Colonic mucosa (tissue), 4 donors: Measurements from ENCODE around the gene KDM4F. TPM values are rescaled to one million over a fixed set of nuclear protein-coding genes. Genes with fewer than 3 reads are reported as not detected.

ENCODE experiments used
- DNase-seq: peaks from one replicate; pipeline ENCODE4 v3.0.0-alpha.2; 2020
- H3K27ac ChIP-seq: fragments of 200-600 bp; one replicate; pipeline ENCODE4 v1.8.0; 2021
- H3K27me3 ChIP-seq: fragments of 200-600 bp; one replicate; pipeline ENCODE4 v1.8.0; 2021
- H3K36me3 ChIP-seq: fragments of 200-600 bp; one replicate; pipeline ENCODE4 v1.8.0; 2021
- H3K4me1 ChIP-seq: fragments of 200-600 bp; one replicate; pipeline ENCODE4 v1.8.0; 2021; ENCODE audit warnings: mild to moderate bottlenecking
- H3K4me3 ChIP-seq: fragments of 200-600 bp; one replicate; pipeline ENCODE4 v1.8.0; 2021
- H3K9ac ChIP-seq, 2 donors: one replicate each; pipeline ENCODE4 v1.7.0; 2013; ENCODE audit warnings: control low read depth in 2 of 2, low read depth in 2 of 2, low read length in 2 of 2
- H3K9me3 ChIP-seq: fragments of 200-600 bp; one replicate; pipeline ENCODE4 v1.8.0; 2021
- intact Hi-C: fragments of 100-400 bp; cut with DNase I; formaldehyde crosslinking; loops from one replicate; pipeline ENCODE4 v1.14.1; 2022
- total RNA-seq, 2 donors: library from RNA; stranded (reverse); fragmentation: NEBNext Ultra II Directional in 1 of 2; extraction: Animal tissue kit (Norgen Biotek cat#: 25700) in 1 of 2; gene quantifications; one replicate each; pipeline ENCODE4 v1.2.1, GENCODE V29; 2021
- TF ChIP-seq, protein P1 (sequence below): fragments of 200-600 bp; IDR thresholded peaks from one replicate; pipeline ENCODE4 v1.8.0; 2022; ENCODE audit warnings: antibody characterized with exemption, mild to moderate bottlenecking
- donor health status: healthy.
- donor health status: DM: no; HTN: no; CAD: no.
- donor health status: DM: no; HTN: no; CAD: no.

KDM4F gene
- total RNA-seq, 2 donors from 2014 or later, result not detected

DNA sequence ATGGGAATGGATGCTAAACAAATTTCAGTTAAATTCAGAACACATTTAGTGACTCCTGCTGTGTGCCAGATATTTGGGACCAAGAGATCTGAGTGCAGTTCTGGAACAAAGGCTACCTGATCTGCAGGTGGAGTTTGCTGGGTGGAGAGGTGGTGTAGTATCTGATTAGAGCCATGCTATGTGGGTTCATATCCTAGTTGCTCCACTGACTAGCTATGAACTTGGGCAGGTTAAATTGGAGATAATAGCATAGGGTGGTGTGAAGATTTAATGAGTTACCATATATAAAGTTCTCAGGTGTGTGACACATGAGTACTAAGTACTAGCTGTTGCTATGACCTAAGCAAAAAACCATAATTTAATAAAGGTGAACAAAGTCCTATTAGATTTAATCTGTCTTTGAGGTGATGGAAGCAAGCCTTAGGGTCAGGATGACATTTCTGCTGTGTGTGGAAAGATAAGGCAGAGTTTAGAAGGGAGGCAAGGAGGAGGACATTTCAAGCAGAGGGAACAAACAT, 42.5 kb downstream of the KDM4F start:
- H3K27me3 ChIP-seq, result no peaks in the 10 kb centered on the region
- H3K9ac ChIP-seq, result peak overlapping the region in 1 of 2 donors; percentile 87
- peak overlapping the region; percentile 75 for H3K27ac ChIP-seq
- no peak overlapping the region for H3K4me3 ChIP-seq
- intact Hi-C loops, result no loop called here
- H3K36me3 ChIP-seq, result no peaks in the 10 kb centered on the region
- TF ChIP-seq, protein P1, sequence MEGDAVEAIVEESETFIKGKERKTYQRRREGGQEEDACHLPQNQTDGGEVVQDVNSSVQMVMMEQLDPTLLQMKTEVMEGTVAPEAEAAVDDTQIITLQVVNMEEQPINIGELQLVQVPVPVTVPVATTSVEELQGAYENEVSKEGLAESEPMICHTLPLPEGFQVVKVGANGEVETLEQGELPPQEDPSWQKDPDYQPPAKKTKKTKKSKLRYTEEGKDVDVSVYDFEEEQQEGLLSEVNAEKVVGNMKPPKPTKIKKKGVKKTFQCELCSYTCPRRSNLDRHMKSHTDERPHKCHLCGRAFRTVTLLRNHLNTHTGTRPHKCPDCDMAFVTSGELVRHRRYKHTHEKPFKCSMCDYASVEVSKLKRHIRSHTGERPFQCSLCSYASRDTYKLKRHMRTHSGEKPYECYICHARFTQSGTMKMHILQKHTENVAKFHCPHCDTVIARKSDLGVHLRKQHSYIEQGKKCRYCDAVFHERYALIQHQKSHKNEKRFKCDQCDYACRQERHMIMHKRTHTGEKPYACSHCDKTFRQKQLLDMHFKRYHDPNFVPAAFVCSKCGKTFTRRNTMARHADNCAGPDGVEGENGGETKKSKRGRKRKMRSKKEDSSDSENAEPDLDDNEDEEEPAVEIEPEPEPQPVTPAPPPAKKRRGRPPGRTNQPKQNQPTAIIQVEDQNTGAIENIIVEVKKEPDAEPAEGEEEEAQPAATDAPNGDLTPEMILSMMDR, result no peak
- H3K4me1 ChIP-seq, result peaks cover 26% of the 10 kb centered on the region
- no peak for DNase-seq
- no peaks in the 10 kb centered on the region for H3K9me3 ChIP-seq

- intact Hi-C loops, result no loop called here
- Histone ChIP-seq H3K27me3 (no peaks in the 10 kb centered on the region), H3K9ac (peak overlapping the region in 1 of 2 donors; percentile 66), H3K4me3 (no peak overlapping the region), H3K9me3 (no peaks in the 10 kb centered on the region), H3K27ac (peak overlapping the region; percentile 75), H3K4me1 (peaks cover 26% of the 10 kb centered on the region), H3K36me3 (no peaks in the 10 kb centered on the region)
- peak; percentile 83 for DNase-seq
- TF ChIP-seq, protein P1, result peak; percentile 42
Observed at GRCh38 chr11:95092549-95093324, 43.5 kb downstream of the KDM4F start.

DNA sequence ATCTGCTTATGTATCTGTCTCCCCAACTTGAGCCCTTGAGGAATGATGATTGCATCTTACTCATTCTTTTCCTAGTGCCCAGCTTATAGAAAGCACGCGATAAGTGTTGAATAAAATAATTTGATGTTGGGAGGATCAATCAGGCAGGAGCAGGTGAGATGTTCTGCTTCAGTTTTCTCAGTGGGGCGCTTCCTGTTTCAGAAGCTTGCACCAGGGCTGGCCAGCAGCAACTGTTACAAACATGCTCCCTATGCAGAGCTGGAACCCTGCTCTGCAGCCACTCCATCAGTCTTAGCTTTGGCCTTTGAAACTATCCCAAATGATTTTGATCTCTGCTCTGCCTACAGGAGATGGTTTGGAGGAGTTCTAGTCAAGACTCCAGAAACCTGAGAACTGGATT, 44.3 kb downstream of the KDM4F start:
- DNase-seq, result no peak
- peak overlapping the region; percentile 75 for H3K27ac ChIP-seq
- peak overlapping the region in 1 of 2 donors; percentile 66 for H3K9ac ChIP-seq
- H3K36me3 ChIP-seq, result no peaks in the 10 kb centered on the region
- H3K4me1 ChIP-seq, result peaks cover 30% of the 10 kb centered on the region
- TF ChIP-seq, protein P1, result no peak
- H3K4me3 ChIP-seq, result no peak overlapping the region
- no peaks in the 10 kb centered on the region for H3K9me3 ChIP-seq
- intact Hi-C loops, result no loop called here
- no peaks in the 10 kb centered on the region for H3K27me3 ChIP-seq

- intact Hi-C loops, result no loop called here
- Histone ChIP-seq H3K9me3 (no peaks in the 10 kb centered on the region), H3K27me3 (no peaks in the 10 kb centered on the region), H3K9ac (no peak overlapping the region), H3K27ac (no peak overlapping the region), H3K36me3 (no peaks in the 10 kb centered on the region), H3K4me1 (peaks cover 28% of the 10 kb centered on the region), H3K4me3 (no peak overlapping the region)
- no peak for DNase-seq
- TF ChIP-seq, protein P1, result no peak
Observed at GRCh38 chr11:95095858-95096587, 46.8 kb downstream of the KDM4F start.

DNA sequence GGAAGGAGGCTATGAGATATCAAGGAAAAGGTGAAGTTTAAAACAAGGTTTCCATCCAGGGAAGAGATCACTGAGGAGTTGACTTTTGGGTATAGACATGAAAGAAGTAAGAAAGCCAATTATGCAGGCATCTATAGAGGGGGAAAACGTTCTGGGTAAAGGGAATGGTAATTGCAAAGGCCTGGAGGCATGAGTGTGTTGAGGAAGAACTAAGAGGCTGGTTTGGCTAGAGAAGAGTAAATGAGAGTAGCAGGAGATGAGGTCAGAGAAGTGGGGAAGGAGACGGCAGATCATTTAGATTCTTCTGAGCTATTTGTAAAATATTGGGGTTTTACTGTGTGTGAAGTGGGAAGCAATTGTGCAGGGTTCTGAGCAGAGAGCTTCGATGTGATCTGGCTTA, 48.0 kb downstream of the KDM4F start:
- peaks cover 18% of the 10 kb centered on the region for H3K4me1 ChIP-seq
- TF ChIP-seq, protein P1, result no peak
- no peaks in the 10 kb centered on the region for H3K27me3 ChIP-seq
- intact Hi-C loops, result no loop called here
- no peak overlapping the region for H3K27ac ChIP-seq
- DNase-seq, result no peak
- H3K9me3 ChIP-seq, result no peaks in the 10 kb centered on the region
- no peak overlapping the region for H3K4me3 ChIP-seq
- no peaks in the 10 kb centered on the region for H3K36me3 ChIP-seq
- H3K9ac ChIP-seq, result no peak overlapping the region
